Stimulated activated CD8-positive, alpha-beta memory T cell treated with anti-CD3 and anti-CD28 coated beads, Interleukin-7, amount 100 ng/mL, for 24 hours (primary cell): Measurements from ENCODE around the gene ORC5.

Experiments used
- DNase-seq: peaks from one replicate; pipeline ENCODE4 v3.0.0-alpha.2; 2020; ENCODE audit warnings: low read depth

Gene ORC5

GRCh38 chr7:104124893-104125477, 82.8 kb downstream of the ORC5 start:
- DNase-seq: no peak

- DNase-seq: no peak
Observed at GRCh38 chr7:104124469-104124868, 83.3 kb downstream of the ORC5 start.

GRCh38 chr7:104123786-104124185, 84.0 kb downstream of the ORC5 start:
- no peak for DNase-seq

GRCh38 chr7:104113788-104114187, 94.0 kb downstream of the ORC5 start:
- no peak for DNase-seq

- no peak for DNase-seq
Observed at GRCh38 chr7:104112623-104113022, 95.2 kb downstream of the ORC5 start.

GRCh38 chr7:104111271-104111670, 96.5 kb downstream of the ORC5 start:
- DNase-seq: no peak

- DNase-seq: no peak
Observed at GRCh38 chr7:104106108-104106905, 101.5 kb downstream of the ORC5 start.

- DNase-seq: no peak
Observed at GRCh38 chr7:104098890-104099289, 108.9 kb downstream of the ORC5 start.

GRCh38 chr7:104096683-104097082, 111.1 kb downstream of the ORC5 start:
- DNase-seq: no peak

- DNase-seq: no peak
Observed at GRCh38 chr7:104093127-104093526, 114.7 kb downstream of the ORC5 start.

GRCh38 chr7:104091242-104091641, 116.6 kb downstream of the ORC5 start:
- DNase-seq: no peak

GRCh38 chr7:104089612-104090011, 118.2 kb downstream of the ORC5 start:
- DNase-seq: no peak

- DNase-seq: no peak
Observed at GRCh38 chr7:104089061-104089460, 118.8 kb downstream of the ORC5 start.
